Transverse colon (tissue), 4 donors: ENCODE data around the gene HMX2.

Experiments used
- EP300 ChIP-seq: sonication (generic); formaldehyde crosslinking; IDR thresholded peaks from one replicate; pipeline ENCODE4 v1.6.1; 2017; ENCODE audit warnings: antibody characterized with exemption, low read depth
- POLR2A ChIP-seq: fragments of 450-650 bp; IDR thresholded peaks from one replicate; pipeline ENCODE4 v1.6.1; 2016; ENCODE audit warnings: antibody characterized with exemption, mild to moderate bottlenecking, moderate library complexity
- POLR2AphosphoS5 ChIP-seq, 3 donors: sonication (generic); formaldehyde crosslinking; IDR thresholded peaks; one replicate each; pipeline ENCODE4 v1.6.1; 2016; ENCODE audit warnings: antibody characterized with exemption in 3 of 3
- TF ChIP-seq, protein P1 (sequence below), 5 experiments: fragments of 200-600 bp in 3 of 5; fragments of 450-650 bp in 2 of 5; sonication (generic) in 3 of 5; IDR thresholded peaks; 1 replicate in 2 of 5; 2 replicates in 3 of 5; pipeline ENCODE4 v1.5.1; 2016 to 2017; ENCODE audit warnings: antibody characterized with exemption in 5 of 5, inconsistent platforms in 3 of 5, mild to moderate bottlenecking in 2 of 5, moderate library complexity in 1 of 5

DNA sequence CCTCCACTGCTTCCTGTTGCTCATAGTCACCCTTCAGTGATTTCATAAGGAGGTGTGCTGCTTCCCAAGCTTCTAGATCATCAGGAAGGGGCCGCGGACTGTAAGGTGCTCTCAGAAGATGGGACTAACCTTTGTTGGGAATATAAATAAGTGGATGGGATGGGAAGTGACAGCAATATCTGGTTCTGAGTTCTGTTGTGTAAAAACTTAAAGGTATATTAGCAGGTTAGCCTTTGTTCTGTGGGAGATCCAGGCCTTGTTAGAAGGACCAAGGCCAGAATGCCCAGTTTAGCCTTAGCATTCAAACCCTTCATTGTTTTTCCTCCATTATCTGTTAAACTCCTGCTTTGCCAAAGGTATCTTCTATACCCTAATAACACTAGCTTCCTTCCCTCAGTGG lies 18.7 kb downstream of the HMX2 start:
- TF ChIP-seq POLR2A (no peak), EP300 (no peak), POLR2AphosphoS5 (IDR thresholded peaks at IDR 0.05) (no peak)
- TF ChIP-seq, protein P1, sequence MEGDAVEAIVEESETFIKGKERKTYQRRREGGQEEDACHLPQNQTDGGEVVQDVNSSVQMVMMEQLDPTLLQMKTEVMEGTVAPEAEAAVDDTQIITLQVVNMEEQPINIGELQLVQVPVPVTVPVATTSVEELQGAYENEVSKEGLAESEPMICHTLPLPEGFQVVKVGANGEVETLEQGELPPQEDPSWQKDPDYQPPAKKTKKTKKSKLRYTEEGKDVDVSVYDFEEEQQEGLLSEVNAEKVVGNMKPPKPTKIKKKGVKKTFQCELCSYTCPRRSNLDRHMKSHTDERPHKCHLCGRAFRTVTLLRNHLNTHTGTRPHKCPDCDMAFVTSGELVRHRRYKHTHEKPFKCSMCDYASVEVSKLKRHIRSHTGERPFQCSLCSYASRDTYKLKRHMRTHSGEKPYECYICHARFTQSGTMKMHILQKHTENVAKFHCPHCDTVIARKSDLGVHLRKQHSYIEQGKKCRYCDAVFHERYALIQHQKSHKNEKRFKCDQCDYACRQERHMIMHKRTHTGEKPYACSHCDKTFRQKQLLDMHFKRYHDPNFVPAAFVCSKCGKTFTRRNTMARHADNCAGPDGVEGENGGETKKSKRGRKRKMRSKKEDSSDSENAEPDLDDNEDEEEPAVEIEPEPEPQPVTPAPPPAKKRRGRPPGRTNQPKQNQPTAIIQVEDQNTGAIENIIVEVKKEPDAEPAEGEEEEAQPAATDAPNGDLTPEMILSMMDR (IDR thresholded peaks at IDR 0.05), result no peak
